Activated CD4-positive, alpha-beta T cell treated with anti-CD3 and anti-CD28 coated beads for 4 hours (primary cell): ENCODE results near the gene RIN3.

Experiments
- DNase-seq, 2 donors: peaks; one replicate each; pipeline ENCODE4 v3.0.0-alpha.2; 2020

Gene RIN3

GRCh38 chr14:92703516-92703915, 189.9 kb downstream of the RIN3 start:
- DNase-seq = no peak

GRCh38 chr14:92704036-92704804, 190.6 kb downstream of the RIN3 start:
- DNase-seq = no peak

GRCh38 chr14:92704821-92705220, 191.2 kb downstream of the RIN3 start:
- no peak for DNase-seq

- no peak for DNase-seq
These were observed 192.8 kb downstream of the RIN3 start for GRCh38 chr14:92706386-92706785.

- no peak for DNase-seq
These were observed 195.9 kb downstream of the RIN3 start for GRCh38 chr14:92709340-92710000.

- DNase-seq = no peak
These were observed 196.4 kb downstream of the RIN3 start for GRCh38 chr14:92710001-92710341.

- no peak for DNase-seq
These were observed 198.5 kb downstream of the RIN3 start for GRCh38 chr14:92711976-92712653.

GRCh38 chr14:92712654-92713051, 199.1 kb downstream of the RIN3 start:
- DNase-seq = no peak

- peak; percentile 72 to 83 for DNase-seq
These were observed 201.2 kb downstream of the RIN3 start for GRCh38 chr14:92714739-92715307.

GRCh38 chr14:92716131-92716530, 202.6 kb downstream of the RIN3 start:
- no peak for DNase-seq

- no peak for DNase-seq
These were observed 204.0 kb downstream of the RIN3 start for GRCh38 chr14:92717571-92718042.

- no peak for DNase-seq
These were observed 205.1 kb downstream of the RIN3 start for GRCh38 chr14:92718664-92719063.

GRCh38 chr14:92719421-92719820, 205.8 kb downstream of the RIN3 start:
- no peak for DNase-seq

- DNase-seq = no peak
These were observed 206.3 kb downstream of the RIN3 start for GRCh38 chr14:92719890-92720323.

- no peak for DNase-seq
These were observed 211.1 kb downstream of the RIN3 start for GRCh38 chr14:92724516-92725340.

GRCh38 chr14:92726135-92726932, 212.8 kb downstream of the RIN3 start:
- DNase-seq = peak in 1 of 2 donors; percentile 13

- no peak for DNase-seq
These were observed 213.3 kb downstream of the RIN3 start for GRCh38 chr14:92726933-92727262.

GRCh38 chr14:92728759-92729364, 215.3 kb downstream of the RIN3 start:
- no peak for DNase-seq

GRCh38 chr14:92729634-92730358, 216.2 kb downstream of the RIN3 start:
- DNase-seq = no peak

GRCh38 chr14:92731622-92732115, 218.1 kb downstream of the RIN3 start:
- no peak for DNase-seq
